Left hindlimb (tissue), 1 donor: ENCODE data around the gene RLN2.

Experiments
- DNase-seq: peaks from one replicate; pipeline ENCODE4 v3.0.0-alpha.2; 2018

The RLN2 gene

DNA sequence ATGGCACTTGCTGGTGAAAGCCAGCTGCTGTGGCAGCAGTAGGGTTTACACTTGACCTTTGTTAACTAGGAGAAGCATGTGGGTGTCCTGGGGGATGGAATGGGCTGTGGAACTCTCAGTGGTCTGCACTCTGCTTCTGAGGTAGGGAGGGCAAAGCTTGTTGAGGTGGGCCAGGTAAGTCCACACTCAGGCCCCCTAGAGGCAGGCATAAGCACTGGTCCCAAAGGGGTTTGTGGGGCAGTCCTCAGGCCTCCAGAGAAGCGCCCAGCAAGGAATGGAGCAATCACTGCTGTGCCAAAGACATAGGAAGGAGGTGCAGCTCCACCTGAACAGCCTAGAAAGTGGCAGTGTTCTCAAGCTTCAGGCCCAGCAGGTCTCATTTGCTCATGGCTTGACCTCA is 38.6 kb downstream of the RLN2 start:
- no peak for DNase-seq

DNA sequence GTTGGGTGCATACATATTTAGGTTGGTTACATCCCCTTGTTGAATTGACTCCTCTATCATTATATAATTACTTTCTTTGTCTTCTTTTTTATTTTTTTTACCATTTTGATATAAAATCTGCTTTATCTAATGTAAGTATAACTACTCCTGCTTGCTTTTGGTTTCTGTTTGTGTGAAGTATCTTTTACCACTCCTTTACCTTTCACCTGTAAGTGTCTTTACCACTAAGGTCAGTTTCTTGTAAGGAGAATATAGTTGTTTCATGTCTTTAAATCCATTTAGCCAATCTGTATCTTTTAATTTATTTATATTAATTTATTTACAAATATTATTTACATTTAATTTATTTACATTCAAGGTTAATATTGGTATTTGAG is 40.3 kb downstream of the RLN2 start:
- no peak for DNase-seq

DNA sequence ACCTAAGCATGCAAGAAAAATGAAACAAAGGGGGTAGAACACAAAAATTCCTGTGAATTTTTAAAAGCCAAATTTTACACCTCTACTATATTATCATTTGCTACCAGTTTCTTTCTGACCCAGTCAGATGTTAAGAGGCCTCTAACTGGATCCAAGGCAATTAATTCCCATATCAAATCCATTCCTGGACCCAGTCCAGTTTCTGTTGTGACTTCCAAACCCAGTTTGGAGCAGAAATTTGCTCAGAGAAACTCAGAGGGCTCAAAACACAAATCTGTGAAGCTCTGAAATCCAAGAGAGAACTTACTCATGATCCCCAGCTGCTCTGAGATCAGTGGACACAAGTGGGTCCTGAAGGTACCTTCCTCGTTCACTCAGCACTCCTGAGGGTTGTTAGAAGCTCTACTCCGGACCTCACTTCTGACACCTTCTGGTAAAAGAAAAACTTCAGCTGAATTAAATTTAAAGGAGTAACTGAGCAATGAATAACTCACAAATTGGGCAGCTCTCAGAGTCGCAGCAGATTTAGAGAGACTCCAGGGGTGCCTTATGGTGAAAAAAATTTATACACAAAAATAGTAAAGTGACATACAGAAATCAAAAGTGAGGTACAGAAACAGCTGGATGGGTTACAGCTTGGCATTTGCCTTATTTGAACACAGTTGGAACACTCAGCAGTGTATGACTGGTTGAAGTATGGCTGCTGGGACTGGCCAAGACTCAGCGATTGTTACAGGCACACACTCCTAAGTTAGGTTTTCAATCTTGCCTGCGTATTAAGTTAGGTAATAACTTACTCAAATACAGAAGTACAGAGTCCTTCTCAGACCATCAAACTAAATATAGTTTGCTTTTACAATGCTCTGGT is 40.9 kb downstream of the RLN2 start:
- no peak for DNase-seq
